ENCODE measurements around the gene YARS2. TPM values are rescaled to one million over a fixed set of nuclear protein-coding genes. Genes with fewer than 3 reads are reported as not detected.

The YARS2 gene
- total RNA-seq, 1 donor from 2014 or later = 29.2 TPM

- H3K4me3 ChIP-seq (ENCODE audit: low read depth, low read length) = no peak overlapping the region
- no peaks in the 10 kb centered on the region for H3K27me3 ChIP-seq (ENCODE audit: control insufficient read depth, insufficient read depth, low read length)
- no peak for FAIRE-seq
- peaks cover 7% of the 10 kb centered on the region for H3K36me3 ChIP-seq (ENCODE audit: control insufficient read depth, insufficient read depth, low read length)
- TF ChIP-seq CTCF (IDR thresholded peaks at IDR 0.05; ENCODE audit: insufficient read depth, low read length, severe bottlenecking) = no peak
- no peak for DNase-seq (ENCODE audit: low read depth)
Measured at GRCh38 chr12:32743264-32743663, 12.4 kb downstream of the YARS2 start.

GRCh38 chr12:32742133-32742532 is 13.6 kb downstream of the YARS2 start:
- FAIRE-seq (no peak), DNase-seq (ENCODE audit: low read depth) (no peak)
- Histone ChIP-seq H3K36me3 (ENCODE audit: control insufficient read depth, insufficient read depth, low read length) (peaks cover 8% of the 10 kb centered on the region), H3K4me3 (ENCODE audit: low read depth, low read length) (no peak overlapping the region), H3K27me3 (ENCODE audit: control insufficient read depth, insufficient read depth, low read length) (no peaks in the 10 kb centered on the region)
- TF ChIP-seq CTCF (IDR thresholded peaks at IDR 0.05; ENCODE audit: insufficient read depth, low read length, severe bottlenecking) = no peak

- no peaks in the 10 kb centered on the region for H3K27me3 ChIP-seq (ENCODE audit: control insufficient read depth, insufficient read depth, low read length)
- no peak overlapping the region for H3K4me3 ChIP-seq (ENCODE audit: low read depth, low read length)
- FAIRE-seq (no peak), DNase-seq (ENCODE audit: low read depth) (no peak)
- H3K36me3 ChIP-seq (ENCODE audit: control insufficient read depth, insufficient read depth, low read length) = peaks cover 4% of the 10 kb centered on the region
- TF ChIP-seq CTCF (IDR thresholded peaks at IDR 0.05; ENCODE audit: insufficient read depth, low read length, severe bottlenecking) = no peak
Measured at GRCh38 chr12:32739279-32739678, 16.4 kb downstream of the YARS2 start.

GRCh38 chr12:32737715-32738114 is 18.0 kb downstream of the YARS2 start:
- no peak for TF ChIP-seq CTCF (IDR thresholded peaks at IDR 0.05; ENCODE audit: insufficient read depth, low read length, severe bottlenecking)
- Histone ChIP-seq H3K4me3 (ENCODE audit: low read depth, low read length) (no peak overlapping the region), H3K27me3 (ENCODE audit: control insufficient read depth, insufficient read depth, low read length) (no peaks in the 10 kb centered on the region), H3K36me3 (ENCODE audit: control insufficient read depth, insufficient read depth, low read length) (peaks cover 4% of the 10 kb centered on the region)
- FAIRE-seq = no peak
- DNase-seq (ENCODE audit: low read depth) = no peak

- TF ChIP-seq CTCF (IDR thresholded peaks at IDR 0.05; ENCODE audit: insufficient read depth, low read length, severe bottlenecking) = no peak
- no peak overlapping the region for H3K4me3 ChIP-seq (ENCODE audit: low read depth, low read length)
- DNase-seq (ENCODE audit: low read depth) (no peak), FAIRE-seq (no peak)
- peaks cover 4% of the 10 kb centered on the region for H3K36me3 ChIP-seq (ENCODE audit: control insufficient read depth, insufficient read depth, low read length)
- no peaks in the 10 kb centered on the region for H3K27me3 ChIP-seq (ENCODE audit: control insufficient read depth, insufficient read depth, low read length)
Measured at GRCh38 chr12:32736445-32736844, 19.3 kb downstream of the YARS2 start.

GRCh38 chr12:32734952-32735351 is 20.7 kb downstream of the YARS2 start:
- no peak for TF ChIP-seq CTCF (IDR thresholded peaks at IDR 0.05; ENCODE audit: insufficient read depth, low read length, severe bottlenecking)
- H3K36me3 ChIP-seq (ENCODE audit: control insufficient read depth, insufficient read depth, low read length) = peaks cover 3% of the 10 kb centered on the region
- DNase-seq (ENCODE audit: low read depth) = no peak
- no peak for FAIRE-seq
- H3K27me3 ChIP-seq (ENCODE audit: control insufficient read depth, insufficient read depth, low read length) = no peaks in the 10 kb centered on the region
- H3K4me3 ChIP-seq (ENCODE audit: low read depth, low read length) = no peak overlapping the region

All from bronchial epithelial cell (primary cell).